Activated effector memory CD4-positive, alpha-beta T cell treated with anti-CD3 and anti-CD28 coated beads, Interleukin-2, amount 50 U/mL, for 16 hours (primary cell): ENCODE results near the gene RASL12.

ENCODE experiments used
- DNase-seq: peaks from one replicate; pipeline ENCODE4 v3.0.0-alpha.2; 2020

RASL12 gene

GRCh38 chr15:65092911-65093792, 25.4 kb upstream of the RASL12 start:
- no peak for DNase-seq

GRCh38 chr15:65091946-65092770, 24.4 kb upstream of the RASL12 start:
- DNase-seq, result no peak

- no peak for DNase-seq
Measured at GRCh38 chr15:65089206-65089824, 21.5 kb upstream of the RASL12 start.

GRCh38 chr15:65088643-65089021, 20.8 kb upstream of the RASL12 start:
- DNase-seq, result no peak

- no peak for DNase-seq
Measured at GRCh38 chr15:65087873-65088642, 20.3 kb upstream of the RASL12 start.

- no peak for DNase-seq
Measured at GRCh38 chr15:65087411-65087810, 19.6 kb upstream of the RASL12 start.

GRCh38 chr15:65086680-65087111, 18.9 kb upstream of the RASL12 start:
- DNase-seq, result no peak

- no peak for DNase-seq
Measured at GRCh38 chr15:65085990-65086679, 18.3 kb upstream of the RASL12 start.

- no peak for DNase-seq
Measured at GRCh38 chr15:65085207-65085753, 17.5 kb upstream of the RASL12 start.

GRCh38 chr15:65084500-65085206, 16.9 kb upstream of the RASL12 start:
- DNase-seq, result no peak

- DNase-seq, result no peak
Measured at GRCh38 chr15:65083262-65083701, 15.5 kb upstream of the RASL12 start.

- DNase-seq, result no peak
Measured at GRCh38 chr15:65082303-65082953, 14.6 kb upstream of the RASL12 start.

- no peak for DNase-seq
Measured at GRCh38 chr15:65081758-65082157, 14.0 kb upstream of the RASL12 start.

GRCh38 chr15:65081270-65081669, 13.5 kb upstream of the RASL12 start:
- no peak for DNase-seq

GRCh38 chr15:65079580-65079979, 11.8 kb upstream of the RASL12 start:
- DNase-seq, result no peak

- peak; percentile 82 for DNase-seq
Measured at GRCh38 chr15:65077981-65078352, 10.2 kb upstream of the RASL12 start.

- no peak for DNase-seq
Measured at GRCh38 chr15:65077291-65077980, 9.6 kb upstream of the RASL12 start.

- DNase-seq, result no peak
Measured at GRCh38 chr15:65076486-65077290, 8.9 kb upstream of the RASL12 start, which contains the start of gene KBTBD13. KBTBD13 (plus strand) TSS chr15:65076746; CDS start chr15:65076816, 70 bp downstream.
